NB4 (cell line): ENCODE results near the gene KCNJ4.

ENCODE experiments used
- POLR2A ChIP-seq: IDR thresholded peaks from 2 replicates; pipeline ENCODE4 v1.6.1; 2011; ENCODE audit warnings: mild to moderate bottlenecking; ENCODE audit not compliant: insufficient read length; ENCODE audit errors: extremely low read depth
- TF ChIP-seq, protein P1 (sequence below): IDR thresholded peaks from one replicate; pipeline ENCODE4 v1.5.1; 2012; ENCODE audit warnings: low read depth, low read length

DNA sequence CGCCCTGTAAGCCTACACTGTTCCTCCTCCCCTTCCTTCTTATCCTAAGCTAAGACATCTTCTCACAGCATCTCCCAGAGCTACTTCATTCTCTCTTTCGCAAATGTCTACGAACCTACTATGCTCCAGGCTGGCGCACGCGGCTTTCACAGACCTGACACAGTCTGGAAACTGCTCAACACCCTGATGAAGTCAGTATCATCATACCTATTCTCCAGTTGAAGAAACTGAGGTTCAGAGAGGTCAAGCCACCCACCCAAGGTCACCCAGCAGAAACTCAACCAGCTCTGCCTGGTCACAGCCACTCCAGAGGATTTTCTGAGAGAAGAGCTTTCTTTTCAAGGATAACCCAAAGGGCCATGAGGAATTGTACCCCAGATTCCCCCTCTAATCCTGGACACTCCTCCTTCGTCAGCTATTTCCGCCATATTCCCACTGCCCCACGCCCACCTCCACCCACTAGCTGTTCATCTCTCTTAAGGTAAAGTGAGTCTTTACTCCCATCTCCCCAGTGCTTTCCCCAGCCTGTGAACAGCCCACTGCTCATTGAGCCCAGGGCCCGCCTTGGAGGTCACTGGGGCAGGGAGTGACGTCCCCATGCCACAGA is 1.8 kb downstream of the KCNJ4 start:
- TF ChIP-seq, protein P1, sequence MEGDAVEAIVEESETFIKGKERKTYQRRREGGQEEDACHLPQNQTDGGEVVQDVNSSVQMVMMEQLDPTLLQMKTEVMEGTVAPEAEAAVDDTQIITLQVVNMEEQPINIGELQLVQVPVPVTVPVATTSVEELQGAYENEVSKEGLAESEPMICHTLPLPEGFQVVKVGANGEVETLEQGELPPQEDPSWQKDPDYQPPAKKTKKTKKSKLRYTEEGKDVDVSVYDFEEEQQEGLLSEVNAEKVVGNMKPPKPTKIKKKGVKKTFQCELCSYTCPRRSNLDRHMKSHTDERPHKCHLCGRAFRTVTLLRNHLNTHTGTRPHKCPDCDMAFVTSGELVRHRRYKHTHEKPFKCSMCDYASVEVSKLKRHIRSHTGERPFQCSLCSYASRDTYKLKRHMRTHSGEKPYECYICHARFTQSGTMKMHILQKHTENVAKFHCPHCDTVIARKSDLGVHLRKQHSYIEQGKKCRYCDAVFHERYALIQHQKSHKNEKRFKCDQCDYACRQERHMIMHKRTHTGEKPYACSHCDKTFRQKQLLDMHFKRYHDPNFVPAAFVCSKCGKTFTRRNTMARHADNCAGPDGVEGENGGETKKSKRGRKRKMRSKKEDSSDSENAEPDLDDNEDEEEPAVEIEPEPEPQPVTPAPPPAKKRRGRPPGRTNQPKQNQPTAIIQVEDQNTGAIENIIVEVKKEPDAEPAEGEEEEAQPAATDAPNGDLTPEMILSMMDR = no peak
- TF ChIP-seq POLR2A = no peak
